BE2C (cell line): Measurements from ENCODE around the gene TMEM158. TPM values are rescaled to one million over a fixed set of nuclear protein-coding genes. Genes with fewer than 3 reads are reported as not detected.

Experiments used
- DNase-seq: peaks from one replicate; pipeline ENCODE4 v3.0.0-alpha.2; 2020
- H3K27me3 ChIP-seq: fragments of 250-450 bp; sonication (Bioruptor Pico); 2 replicates; pipeline ENCODE4 v1.5.1; 2020; ENCODE audit warnings: mild to moderate bottlenecking
- H3K36me3 ChIP-seq: fragments of 250-450 bp; sonication (Bioruptor Pico); 2 replicates; pipeline ENCODE4 v1.5.1; 2020; ENCODE audit warnings: mild to moderate bottlenecking
- H3K4me1 ChIP-seq: fragments of 250-450 bp; sonication (Bioruptor Pico); 2 replicates; pipeline ENCODE4 v1.5.1; 2020
- H3K4me3 ChIP-seq: 2 replicates; pipeline ENCODE4 v1.5.1; 2011; ENCODE audit warnings: low read depth, low read length
- H3K9me3 ChIP-seq: fragments of 250-450 bp; sonication (Bioruptor Pico); 2 replicates; pipeline ENCODE4 v1.5.1; 2020
- polyA plus RNA-seq: library from polyadenylated mRNA; unstranded; fragments of >200 nt; gene quantifications from one replicate; pipeline ENCODE4 v1.2.1, GENCODE V29; 2012; ENCODE audit warnings: low read depth, missing spikeins; ENCODE audit not compliant: insufficient read length, insufficient read depth
- TF ChIP-seq, protein P1 (sequence below): IDR thresholded peaks from 2 replicates; pipeline ENCODE4 v1.5.1; 2012; ENCODE audit warnings: mild to moderate bottlenecking, low read depth, low read length

The TMEM158 gene
- polyA plus RNA-seq = not detected

DNA sequence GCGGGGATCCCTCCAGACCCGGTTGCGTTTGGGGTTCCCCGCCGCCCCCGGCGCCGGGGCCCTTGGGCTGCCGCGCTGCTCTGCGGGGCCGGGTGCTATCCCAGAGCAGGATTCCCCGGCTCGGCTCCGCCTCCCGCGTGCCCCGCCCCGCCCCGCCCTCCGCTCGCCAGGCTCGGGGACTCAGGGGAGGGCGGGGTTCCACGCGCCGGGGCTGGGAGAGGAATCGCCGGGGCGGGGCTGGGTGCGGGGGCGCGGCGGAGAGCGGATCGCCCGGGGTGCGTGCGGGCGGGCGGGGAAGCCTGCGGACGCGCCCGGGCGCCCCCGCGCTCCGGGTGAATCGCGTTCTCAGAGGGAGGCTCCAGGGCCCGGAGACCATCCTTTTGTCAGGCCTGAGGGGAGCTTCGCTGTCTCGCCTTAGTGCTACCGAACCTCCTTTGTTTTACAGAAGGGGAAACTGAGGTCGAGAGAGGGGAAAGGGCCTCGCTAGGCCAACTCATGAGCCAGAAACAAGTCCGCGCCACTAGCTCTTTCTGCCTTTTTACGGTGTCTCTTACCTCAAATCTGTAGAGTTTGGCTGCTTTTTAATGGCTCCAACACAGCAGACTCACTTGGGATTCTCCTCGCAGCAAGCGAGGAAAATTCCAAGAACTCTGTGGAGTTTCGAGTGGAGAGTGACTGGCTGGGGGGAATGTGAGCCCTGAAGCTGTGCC, at the start of gene TMEM158:
TSS of gene TMEM158 (minus strand) at position 82 of the 710 bp plus-strand sequence. CDS start 260 bp downstream, outside the sequence.
- Histone ChIP-seq H3K27me3 (peaks cover 30% of the 10 kb centered on the region), H3K4me1 (no peaks in the 10 kb centered on the region), H3K4me3 (peak within 1 kb of the TSS; percentile 34), H3K36me3 (no peaks in the 10 kb centered on the region), H3K9me3 (no peaks in the 10 kb centered on the region)
- peak; percentile 73 for DNase-seq
- TF ChIP-seq, protein P1, sequence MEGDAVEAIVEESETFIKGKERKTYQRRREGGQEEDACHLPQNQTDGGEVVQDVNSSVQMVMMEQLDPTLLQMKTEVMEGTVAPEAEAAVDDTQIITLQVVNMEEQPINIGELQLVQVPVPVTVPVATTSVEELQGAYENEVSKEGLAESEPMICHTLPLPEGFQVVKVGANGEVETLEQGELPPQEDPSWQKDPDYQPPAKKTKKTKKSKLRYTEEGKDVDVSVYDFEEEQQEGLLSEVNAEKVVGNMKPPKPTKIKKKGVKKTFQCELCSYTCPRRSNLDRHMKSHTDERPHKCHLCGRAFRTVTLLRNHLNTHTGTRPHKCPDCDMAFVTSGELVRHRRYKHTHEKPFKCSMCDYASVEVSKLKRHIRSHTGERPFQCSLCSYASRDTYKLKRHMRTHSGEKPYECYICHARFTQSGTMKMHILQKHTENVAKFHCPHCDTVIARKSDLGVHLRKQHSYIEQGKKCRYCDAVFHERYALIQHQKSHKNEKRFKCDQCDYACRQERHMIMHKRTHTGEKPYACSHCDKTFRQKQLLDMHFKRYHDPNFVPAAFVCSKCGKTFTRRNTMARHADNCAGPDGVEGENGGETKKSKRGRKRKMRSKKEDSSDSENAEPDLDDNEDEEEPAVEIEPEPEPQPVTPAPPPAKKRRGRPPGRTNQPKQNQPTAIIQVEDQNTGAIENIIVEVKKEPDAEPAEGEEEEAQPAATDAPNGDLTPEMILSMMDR = no peak

DNA sequence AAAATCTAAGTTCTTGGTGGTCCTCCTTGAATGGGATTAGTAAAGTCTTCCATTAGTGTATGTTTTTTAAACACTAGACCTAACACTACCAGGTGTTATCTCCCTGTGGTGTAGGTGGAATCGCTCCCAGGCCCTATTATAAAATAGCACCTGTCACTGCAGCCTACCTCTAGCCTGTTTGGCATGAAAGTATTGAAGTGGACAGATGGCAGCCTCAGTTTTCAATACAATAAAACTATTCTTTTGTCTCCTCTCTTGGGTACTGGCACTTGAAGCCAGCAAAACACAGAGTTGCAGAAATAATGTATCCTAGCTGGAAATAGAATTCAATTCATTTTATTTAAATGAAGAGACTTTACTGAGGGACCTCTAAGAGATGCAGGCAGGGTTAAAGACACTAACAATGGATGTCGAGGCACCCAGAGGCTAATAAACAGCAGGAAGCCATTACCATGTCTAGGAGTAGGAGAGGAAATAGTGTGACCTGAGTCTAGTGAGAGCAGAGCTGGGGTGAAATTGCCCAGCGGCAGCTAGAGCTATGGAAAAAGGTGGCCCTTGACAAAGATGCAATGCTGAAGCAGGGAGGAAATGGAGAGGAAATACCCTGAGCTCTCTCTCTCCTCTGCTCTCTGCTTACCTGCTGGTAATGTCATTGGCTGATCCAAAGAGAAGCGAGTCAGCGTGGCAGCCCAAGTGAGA, 49.1 kb upstream of the TMEM158 start:
- H3K9me3 ChIP-seq = no peaks in the 10 kb centered on the region
- no peak for DNase-seq
- TF ChIP-seq, protein P1 = no peak

DNA sequence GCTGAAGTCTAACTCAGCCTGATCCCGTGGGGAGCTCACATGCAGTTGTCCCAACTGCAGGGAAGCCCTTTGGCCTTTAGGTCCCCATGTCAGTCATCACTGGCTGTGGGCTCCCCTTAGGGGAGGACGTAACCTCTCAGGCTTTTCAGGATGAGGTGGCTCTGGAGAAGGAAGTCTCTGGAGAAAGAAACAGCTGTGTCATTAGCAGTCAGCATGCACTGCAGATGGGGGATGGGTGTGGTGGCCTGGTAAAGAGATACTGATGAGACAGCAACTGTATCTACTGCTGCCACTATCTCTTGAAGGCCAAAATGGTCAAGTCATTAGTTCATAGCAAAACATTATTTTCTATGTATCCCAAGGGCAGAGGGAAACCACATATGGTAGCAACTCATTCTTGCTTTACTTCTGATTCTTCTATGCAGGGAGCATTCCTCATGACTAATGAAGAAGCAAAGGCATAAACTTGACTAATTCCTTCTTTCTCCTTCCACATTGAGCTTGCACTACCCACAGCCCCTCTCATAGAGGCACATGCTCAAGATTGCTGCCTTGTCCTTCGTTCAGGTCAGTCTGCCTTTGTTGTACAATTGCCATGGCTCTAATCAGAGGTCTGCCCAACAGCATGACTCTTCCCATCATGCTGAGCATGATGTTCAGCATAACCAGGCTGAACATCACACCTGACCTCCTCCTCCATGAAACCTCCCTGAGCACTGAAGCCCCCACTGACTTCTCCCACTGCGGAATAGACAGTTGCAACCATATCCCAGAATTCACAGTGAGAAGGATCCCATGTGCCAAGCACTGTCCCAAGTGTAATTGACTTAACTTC, 47.8 kb upstream of the TMEM158 start:
- Histone ChIP-seq H3K9me3 (no peaks in the 10 kb centered on the region), H3K27me3 (no peaks in the 10 kb centered on the region), H3K36me3 (no peaks in the 10 kb centered on the region), H3K4me1 (no peaks in the 10 kb centered on the region), H3K4me3 (no peak overlapping the region)
- no peak for DNase-seq
- TF ChIP-seq, protein P1 = no peak

More for the DNA sequence above, 49.1 kb upstream of the TMEM158 start:
- Histone ChIP-seq H3K36me3 (no peaks in the 10 kb centered on the region), H3K27me3 (no peaks in the 10 kb centered on the region), H3K4me3 (no peak overlapping the region), H3K4me1 (no peaks in the 10 kb centered on the region)

DNA sequence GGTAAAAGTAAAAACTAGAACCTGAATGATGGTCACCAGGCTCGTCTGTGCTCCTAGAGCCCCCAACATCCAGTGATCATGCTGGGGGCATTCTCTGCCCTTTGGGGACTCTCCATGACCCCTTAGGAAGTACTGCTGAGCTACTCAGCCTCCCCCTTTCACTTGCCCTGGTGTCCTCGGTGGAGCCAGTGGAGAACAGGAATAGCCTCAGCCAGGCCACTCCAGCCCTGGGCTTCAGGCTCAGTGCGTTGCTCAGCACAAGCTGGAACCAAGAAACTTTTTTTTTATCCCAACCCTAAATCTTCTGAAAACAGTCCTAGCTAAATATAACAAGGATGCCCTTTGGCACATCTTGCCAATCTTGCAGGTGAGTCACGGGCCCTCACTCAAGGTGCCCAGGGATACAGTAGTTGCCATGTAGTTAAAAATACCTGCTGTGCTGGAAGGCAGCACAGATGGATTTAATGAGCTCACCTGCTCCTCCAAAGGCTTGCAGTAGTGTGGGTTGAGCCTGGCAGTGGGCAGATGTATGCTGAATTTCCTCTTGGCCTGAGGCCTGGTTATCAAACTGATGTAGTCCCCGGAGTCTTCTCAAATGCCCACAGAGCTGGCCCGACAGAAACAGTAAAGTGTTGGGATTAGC, 46.9 kb upstream of the TMEM158 start:
- Histone ChIP-seq H3K36me3 (no peaks in the 10 kb centered on the region), H3K27me3 (no peaks in the 10 kb centered on the region), H3K4me3 (no peak overlapping the region), H3K9me3 (no peaks in the 10 kb centered on the region), H3K4me1 (no peaks in the 10 kb centered on the region)
- TF ChIP-seq, protein P1 = no peak
- no peak for DNase-seq

DNA sequence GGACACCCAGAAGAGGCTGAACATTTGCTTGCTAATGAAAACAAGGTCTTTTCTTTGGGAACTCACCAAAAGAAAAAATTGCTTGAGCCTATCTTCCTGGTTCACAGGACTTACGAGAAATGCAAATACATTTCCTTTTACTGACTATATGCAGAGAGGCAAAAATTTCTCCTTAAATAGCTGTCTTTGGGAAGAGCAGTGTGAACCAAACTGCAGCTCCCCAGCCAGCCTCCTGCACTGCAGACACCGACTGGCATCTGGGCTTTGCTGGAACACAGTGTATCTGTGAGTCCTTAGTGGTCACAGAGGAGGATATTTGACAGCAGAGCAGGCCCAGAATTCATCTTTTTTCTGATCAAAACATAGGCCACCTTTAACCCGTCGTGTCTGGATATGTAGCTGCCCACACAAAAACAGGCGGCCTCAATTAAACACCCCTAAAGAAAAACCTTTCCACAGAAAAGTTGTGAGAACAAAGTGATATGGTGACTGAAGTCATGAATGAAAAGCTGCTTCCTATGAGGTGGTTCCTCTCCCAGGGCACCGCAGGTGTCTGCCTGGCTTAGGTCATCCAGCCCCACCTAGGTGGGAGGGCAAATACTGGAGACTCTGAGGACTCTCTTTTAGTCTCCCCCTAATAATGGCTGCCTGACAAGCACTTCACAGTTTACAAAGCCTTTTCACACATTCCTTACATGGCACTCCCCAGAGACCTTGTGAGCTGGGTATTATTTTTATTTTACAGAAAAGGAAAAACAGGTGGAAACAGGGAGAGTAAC, 46.1 kb upstream of the TMEM158 start:
- no peaks in the 10 kb centered on the region for H3K27me3 ChIP-seq
- H3K4me3 ChIP-seq = no peak overlapping the region
- DNase-seq = no peak
- no peaks in the 10 kb centered on the region for H3K36me3 ChIP-seq
- no peaks in the 10 kb centered on the region for H3K4me1 ChIP-seq
- TF ChIP-seq, protein P1 = no peak
- no peaks in the 10 kb centered on the region for H3K9me3 ChIP-seq
